HFF-Myc (cell line): ENCODE data around the gene REXO5.
A peak's percentile ranks its signal among the peaks of the same experiment; 100 is the strongest.

Source experiments
- DNase-seq: peaks from one replicate; pipeline ENCODE4 v3.0.0-alpha.2; 2011; ENCODE audit warnings: low read depth; ENCODE audit errors: extremely low read depth
- H3K4me3 ChIP-seq: replicated peaks from 2 replicates; pipeline ENCODE4 v1.5.1; 2011; ENCODE audit warnings: low read depth, mild to moderate bottlenecking, control low read depth, low read length
- TF ChIP-seq, protein P1 (sequence below): IDR thresholded peaks from 2 replicates; pipeline ENCODE4 v1.5.1; 2012; ENCODE audit warnings: mild to moderate bottlenecking, low read depth, low read length, control low read depth; ENCODE audit errors: missing control alignments

The REXO5 gene

DNA sequence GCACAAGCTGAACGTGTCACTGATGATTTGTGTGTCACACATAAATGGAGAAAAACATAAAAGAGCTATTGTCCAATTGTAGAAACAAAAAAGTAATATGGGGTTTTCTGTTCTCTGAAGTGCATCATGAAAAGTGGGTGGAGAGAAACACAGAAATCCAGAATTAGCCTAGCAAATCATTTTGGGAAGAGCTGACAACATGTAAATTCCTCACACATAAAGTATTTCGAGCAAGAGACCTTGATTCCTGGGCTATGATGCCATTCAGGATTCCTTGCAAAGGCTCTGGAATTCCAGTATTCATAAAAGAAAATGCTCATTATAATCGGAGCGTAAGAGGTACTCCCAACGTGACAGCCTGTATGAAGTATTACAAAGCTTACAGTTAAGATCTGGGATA is 92.7 kb downstream of the REXO5 start:
- DNase-seq = no peak
- peak overlapping the region; percentile 94 for H3K4me3 ChIP-seq
- TF ChIP-seq, protein P1, sequence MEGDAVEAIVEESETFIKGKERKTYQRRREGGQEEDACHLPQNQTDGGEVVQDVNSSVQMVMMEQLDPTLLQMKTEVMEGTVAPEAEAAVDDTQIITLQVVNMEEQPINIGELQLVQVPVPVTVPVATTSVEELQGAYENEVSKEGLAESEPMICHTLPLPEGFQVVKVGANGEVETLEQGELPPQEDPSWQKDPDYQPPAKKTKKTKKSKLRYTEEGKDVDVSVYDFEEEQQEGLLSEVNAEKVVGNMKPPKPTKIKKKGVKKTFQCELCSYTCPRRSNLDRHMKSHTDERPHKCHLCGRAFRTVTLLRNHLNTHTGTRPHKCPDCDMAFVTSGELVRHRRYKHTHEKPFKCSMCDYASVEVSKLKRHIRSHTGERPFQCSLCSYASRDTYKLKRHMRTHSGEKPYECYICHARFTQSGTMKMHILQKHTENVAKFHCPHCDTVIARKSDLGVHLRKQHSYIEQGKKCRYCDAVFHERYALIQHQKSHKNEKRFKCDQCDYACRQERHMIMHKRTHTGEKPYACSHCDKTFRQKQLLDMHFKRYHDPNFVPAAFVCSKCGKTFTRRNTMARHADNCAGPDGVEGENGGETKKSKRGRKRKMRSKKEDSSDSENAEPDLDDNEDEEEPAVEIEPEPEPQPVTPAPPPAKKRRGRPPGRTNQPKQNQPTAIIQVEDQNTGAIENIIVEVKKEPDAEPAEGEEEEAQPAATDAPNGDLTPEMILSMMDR = no peak
